ENCODE results near the gene MPLKIP. TPM values are rescaled to one million over a fixed set of nuclear protein-coding genes. Genes with fewer than 3 reads are reported as not detected.

Gene MPLKIP
- total RNA-seq, 1 experiment from 2014 or later = 61.6 TPM

DNA sequence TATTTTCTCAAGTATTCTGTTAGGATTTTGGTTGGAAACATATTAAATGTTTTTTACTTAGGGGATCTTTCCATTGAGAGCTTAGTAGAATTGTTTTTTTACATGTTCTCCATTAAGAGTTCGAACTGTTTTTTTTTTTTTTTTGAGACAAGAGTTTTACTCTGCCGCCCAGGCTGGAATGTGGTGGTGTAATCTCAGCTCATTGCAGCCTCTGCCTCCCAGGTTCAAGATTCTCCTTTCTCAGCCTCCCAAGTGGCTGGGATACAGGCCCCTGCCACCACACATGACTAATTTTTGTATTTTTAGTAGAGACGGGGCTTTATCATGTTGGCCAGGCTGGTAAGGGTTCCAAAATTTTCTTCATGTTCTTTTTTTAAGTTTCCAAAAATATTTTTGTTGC lies 33.2 kb downstream of the MPLKIP start (continued):
- no peak for TF ChIP-seq AFF4 (CRISPR knock-in tag; IDR thresholded peaks at IDR 0.05; ENCODE audit: borderline replicate concordance)
- no peak for TF ChIP-seq GTF2I (CRISPR knock-in tag; conservative IDR thresholded peaks at IDR 0.05)
- TF ChIP-seq ATF1 (CRISPR knock-in tag; IDR thresholded peaks at IDR 0.05) = no peak
- TF ChIP-seq, protein P1, sequence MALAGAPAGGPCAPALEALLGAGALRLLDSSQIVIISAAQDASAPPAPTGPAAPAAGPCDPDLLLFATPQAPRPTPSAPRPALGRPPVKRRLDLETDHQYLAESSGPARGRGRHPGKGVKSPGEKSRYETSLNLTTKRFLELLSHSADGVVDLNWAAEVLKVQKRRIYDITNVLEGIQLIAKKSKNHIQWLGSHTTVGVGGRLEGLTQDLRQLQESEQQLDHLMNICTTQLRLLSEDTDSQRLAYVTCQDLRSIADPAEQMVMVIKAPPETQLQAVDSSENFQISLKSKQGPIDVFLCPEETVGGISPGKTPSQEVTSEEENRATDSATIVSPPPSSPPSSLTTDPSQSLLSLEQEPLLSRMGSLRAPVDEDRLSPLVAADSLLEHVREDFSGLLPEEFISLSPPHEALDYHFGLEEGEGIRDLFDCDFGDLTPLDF (CRISPR knock-in tag; IDR thresholded peaks at IDR 0.05) = no peak

- no peak overlapping the region for H3K4me3 Mint-ChIP-seq
These were observed 34.6 kb downstream of the MPLKIP start for GRCh38 chr7:40099837-40100236.

GRCh38 chr7:40098810-40099209 lies 35.6 kb downstream of the MPLKIP start:
- Mint-ChIP-seq H3K9me3 (no peaks in the 10 kb centered on the region), H3K4me3 (no peak overlapping the region), H3K4me1 (peaks cover 24% of the 10 kb centered on the region), H3K27ac (no peak overlapping the region), H3K27me3 (ENCODE audit: low read depth) (no peaks in the 10 kb centered on the region), H3K36me3 (peaks cover 13% of the 10 kb centered on the region)
- ChIA-PET POLR2A (interaction anchor here (0.7 kb wide), 1 partner anchor 24 kb away, joined by 3 read pairs; no protein-coding TSS in a partner anchor), CTCF (interaction anchor here (0.9 kb wide), 1 partner anchor 203 kb away, joined by 4 read pairs; no protein-coding TSS in a partner anchor)
- TF ChIP-seq MYBL2 (CRISPR knock-in tag; IDR thresholded peaks at IDR 0.05) = no peak
- TF ChIP-seq, protein P2, sequence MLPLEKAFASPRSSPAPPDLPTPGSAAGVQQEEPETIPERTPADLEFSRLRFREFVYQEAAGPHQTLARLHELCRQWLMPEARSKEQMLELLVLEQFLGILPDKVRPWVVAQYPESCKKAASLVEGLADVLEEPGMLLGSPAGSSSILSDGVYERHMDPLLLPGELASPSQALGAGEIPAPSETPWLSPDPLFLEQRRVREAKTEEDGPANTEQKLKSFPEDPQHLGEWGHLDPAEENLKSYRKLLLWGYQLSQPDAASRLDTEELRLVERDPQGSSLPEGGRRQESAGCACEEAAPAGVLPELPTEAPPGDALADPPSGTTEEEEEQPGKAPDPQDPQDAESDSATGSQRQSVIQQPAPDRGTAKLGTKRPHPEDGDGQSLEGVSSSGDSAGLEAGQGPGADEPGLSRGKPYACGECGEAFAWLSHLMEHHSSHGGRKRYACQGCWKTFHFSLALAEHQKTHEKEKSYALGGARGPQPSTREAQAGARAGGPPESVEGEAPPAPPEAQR (CRISPR knock-in tag; IDR thresholded peaks at IDR 0.05) = no peak
- no peak for TF ChIP-seq ZNF317 (CRISPR knock-in tag; IDR thresholded peaks at IDR 0.05; ENCODE audit: borderline replicate concordance, low read depth)
- no peak for TF ChIP-seq ZNF232 (CRISPR knock-in tag; IDR thresholded peaks at IDR 0.05)
- no peak for TF ChIP-seq AFF4 (CRISPR knock-in tag; IDR thresholded peaks at IDR 0.05; ENCODE audit: borderline replicate concordance)
- TF ChIP-seq SP1 (CRISPR knock-in tag; conservative IDR thresholded peaks at IDR 0.05) = no peak
- no peak for TF ChIP-seq USF2 (CRISPR knock-in tag; IDR thresholded peaks at IDR 0.05)
- no peak for ATAC-seq
- DNase-seq (ENCODE audit: low spot score) = no peak

More at GRCh38 chr7:40099837-40100236, 34.6 kb downstream of the MPLKIP start:
- Mint-ChIP-seq H3K27ac (no peak overlapping the region), H3K4me1 (peaks cover 20% of the 10 kb centered on the region), H3K36me3 (peaks cover 3% of the 10 kb centered on the region), H3K9me3 (no peaks in the 10 kb centered on the region), H3K27me3 (ENCODE audit: low read depth) (no peaks in the 10 kb centered on the region)
- TF ChIP-seq NFYB (CRISPR knock-in tag; conservative IDR thresholded peaks at IDR 0.05; ENCODE audit: low read depth) = no peak
- ChIA-PET POLR2A (no interaction called here), CTCF (no interaction called here)
- ATAC-seq (no peak), DNase-seq (ENCODE audit: low spot score) (no peak)

Measured in WTC11 (cell line).